B cell (primary cell): ENCODE data around the gene KLF7. TPM values are rescaled to one million over a fixed set of nuclear protein-coding genes. Genes with fewer than 3 reads are reported as not detected.
A peak's percentile ranks its signal among the peaks of the same experiment; 100 is the strongest.

ENCODE experiments used
- ATAC-seq: fragments of 200-7000 bp; cut with Tn5 transposase; one replicate; pipeline ENCODE4 v1.10.0; 2021; ENCODE audit warnings: low read depth, mild to moderate bottlenecking, moderate number of reproducible peaks, moderate library complexity
- CTCF ChIA-PET: fragments of 350-600 bp; sonication (Branson Sonifier 250); formaldehyde crosslinking; loops from one replicate; lab custom pipeline; 2021; ENCODE audit warnings: antibody characterized with exemption, inconsistent platforms; lab: Charles Lee
- POLR2A ChIA-PET: fragments of 350-600 bp; sonication (Branson Sonifier 250); formaldehyde crosslinking; loops from one replicate; lab custom pipeline; 2021; ENCODE audit warnings: antibody characterized with exemption; lab: Charles Lee
- DNase-seq: peaks from one replicate; pipeline ENCODE4 v3.0.0; 2013
- H2AFZ ChIP-seq: 2 replicates; pipeline ENCODE4 v1.6.1; 2012; ENCODE audit warnings: mild to moderate bottlenecking, low read depth, low read length; ENCODE audit not compliant: insufficient read depth, poor library complexity, severe bottlenecking
- H3K27ac ChIP-seq, 2 donors: 1 replicate in 1 of 2; 2 replicates in 1 of 2; pipeline ENCODE4 v1.5.1; 2012 to 2013; ENCODE audit warnings: low read length in 2 of 2, mild to moderate bottlenecking in 2 of 2, moderate library complexity in 1 of 2
- H3K27me3 ChIP-seq, 4 experiments: fragments of 200-600 bp in 1 of 4; sonication (generic) in 1 of 4; replicated peaks in 1 of 4; 1 replicate in 2 of 4; 2 replicates in 2 of 4; pipeline versions ENCODE4 v1.6.1 to v1.7.0; 2013 to 2016; ENCODE audit warnings: low read length in 3 of 4, mild to moderate bottlenecking in 2 of 4, mixed read lengths in 1 of 4, moderate library complexity in 1 of 4; ENCODE audit not compliant: insufficient read depth in 4 of 4, control insufficient read depth in 3 of 4; ENCODE audit errors: control extremely low read depth in 1 of 4
- H3K36me3 ChIP-seq, 2 experiments: replicated peaks in 1 of 2; 1 replicate in 1 of 2; 2 replicates in 1 of 2; pipeline versions ENCODE4 v1.6.1 to v1.7.1; 2013; ENCODE audit warnings: low read length in 1 of 2; ENCODE audit not compliant: insufficient read depth in 2 of 2, control insufficient read depth in 1 of 2; ENCODE audit errors: control extremely low read depth in 1 of 2, extremely low read depth in 1 of 2
- H3K4me1 ChIP-seq, 2 donors: fragments of 200-600 bp in 1 of 2; sonication (generic) in 1 of 2; 1 replicate in 1 of 2; 2 replicates in 1 of 2; pipeline versions ENCODE4 v1.5.1 to v1.6.1; 2013 to 2017; ENCODE audit warnings: low read length in 2 of 2; ENCODE audit not compliant: control insufficient read depth in 2 of 2, insufficient read depth in 2 of 2
- H3K4me2 ChIP-seq: replicated peaks from 2 replicates; pipeline ENCODE3; 2012; ENCODE audit warnings: mild to moderate bottlenecking, low read depth, low read length; ENCODE audit not compliant: poor library complexity, severe bottlenecking
- H3K4me3 ChIP-seq, 5 experiments: fragments of 200-600 bp in 1 of 5; sonication (generic) in 1 of 5; 1 replicate in 3 of 5; 2 replicates in 2 of 5; pipeline versions ENCODE4 v1.5.1 to v1.7.0; 2011 to 2016; ENCODE audit warnings: low read length in 4 of 5, mild to moderate bottlenecking in 4 of 5, low read depth in 2 of 5, control low read depth in 1 of 5, moderate library complexity in 1 of 5; ENCODE audit not compliant: insufficient read depth in 1 of 5; ENCODE audit errors: control extremely low read depth in 1 of 5, extremely low read depth in 1 of 5
- H3K79me2 ChIP-seq: fragments of 200-600 bp; sonication (generic); one replicate; pipeline ENCODE4 v1.6.0; 2016; ENCODE audit warnings: low read length; ENCODE audit not compliant: control insufficient read depth, insufficient read depth
- H3K9ac ChIP-seq: fragments of 200-600 bp; sonication (generic); 2 replicates; pipeline ENCODE4 v1.6.1; 2017; ENCODE audit warnings: mild to moderate bottlenecking, low read length, moderate library complexity
- H3K9me3 ChIP-seq, 3 donors: one replicate each; pipeline versions ENCODE4 v1.6.1 to v1.7.1; 2013; ENCODE audit warnings: low read length in 2 of 3; ENCODE audit not compliant: control insufficient read depth in 2 of 3, insufficient read depth in 1 of 3; ENCODE audit errors: control extremely low read depth in 1 of 3
- H4K20me1 ChIP-seq: 2 replicates; pipeline ENCODE4 v1.6.0; 2012; ENCODE audit warnings: mild to moderate bottlenecking, low read length; ENCODE audit not compliant: insufficient read depth, control insufficient read depth, poor library complexity, severe bottlenecking
- H3K27ac Mint-ChIP-seq: one replicate; pipeline ENCODE4 v1.8.0; 2021; ENCODE audit warnings: mixed read lengths
- H3K27me3 Mint-ChIP-seq: one replicate; pipeline ENCODE4 v1.8.0; 2021; ENCODE audit warnings: mixed read lengths
- H3K4me1 Mint-ChIP-seq: one replicate; pipeline ENCODE4 v1.8.0; 2021; ENCODE audit warnings: mixed read lengths
- H3K4me3 Mint-ChIP-seq: one replicate; pipeline ENCODE4 v1.8.0; 2021; ENCODE audit warnings: mixed read lengths
- H3K9me3 Mint-ChIP-seq: one replicate; pipeline ENCODE4 v1.8.0; 2022; ENCODE audit warnings: mixed read lengths; ENCODE audit not compliant: insufficient read depth
- CTCF ChIP-seq: fragments of 200-600 bp; IDR thresholded peaks from one replicate; pipeline ENCODE4 v1.8.0; 2022; ENCODE audit warnings: antibody characterized with exemption, mild to moderate bottlenecking
- EZH2 ChIP-seq: IDR thresholded peaks from 2 replicates; pipeline ENCODE4 v1.6.1; 2012; ENCODE audit warnings: borderline replicate concordance, low read depth, mild to moderate bottlenecking, moderate library complexity, low read length; ENCODE audit not compliant: insufficient read depth, poor library complexity, severe bottlenecking
- whole genome bisulfite sequencing: methylation state at CpG from one replicate; pipeline ENCODE4 v1.1.5; 2013; ENCODE audit warnings: missing lambda C conversion rate; ENCODE audit not compliant: insufficient coverage; 5-methylcytosine and 5-hydroxymethylcytosine counted together
- intact Hi-C: fragments of 100-400 bp; cut with micrococcal nuclease; formaldehyde crosslinking; loops from one replicate; pipeline ENCODE4 v1.10.0; 2022
- polyA plus RNA-seq: library from polyadenylated mRNA; depleted of rRNA; stranded (reverse); fragments of >200 nt; gene quantifications from 2 replicates; pipeline ENCODE4 v1.2.3, GENCODE V29; 2012
- total RNA-seq, 2 donors: library from RNA; stranded (reverse); fragments of 120-200 nt in 1 of 2; gene quantifications; 1 replicate in 1 of 2; 2 replicates in 1 of 2; pipeline versions ENCODE4 v1.2.3 to v1.2.4, GENCODE V29; 2013 to 2022

The KLF7 gene
- total and polyA plus RNA-seq, 2 donors (not counting 1 experiment from before 2014, with no cell fraction given) = 46.2 to 93.2 TPM

GRCh38 chr2:207153266-207153975, 12.3 kb downstream of the KLF7 start:
- intact Hi-C loops = loop anchor here (1.0 kb wide), 1 partner anchor 9 kb away; no protein-coding TSS in a partner anchor

More at GRCh38 chr2:207153266-207153975, 12.3 kb downstream of the KLF7 start:
- ATAC-seq = no peak
- H3K4me3 Mint-ChIP-seq = peak overlapping the region; percentile 0
- no peak for TF ChIP-seq CTCF
- TF ChIP-seq EZH2 = no peak
- Histone ChIP-seq H2AFZ (no peak overlapping the region), H3K9me3 (no peaks in the 10 kb centered on the region), H3K79me2 (peaks cover 86% of the 10 kb centered on the region), H3K36me3 (peaks cover 0 to 1% of the 10 kb centered on the region in 2 experiments), H3K9ac (no peak overlapping the region), H3K4me2 (no peak overlapping the region), H3K27ac (peak overlapping the region in 1 of 2 donors; percentile 53), H4K20me1 (peaks cover 28% of the 10 kb centered on the region), H3K27me3 (no peaks in the 10 kb centered on the region), H3K4me3 (no peak overlapping the region), H3K4me1 (peaks cover 72 to 78% of the 10 kb centered on the region in 2 donors)
- ChIA-PET CTCF (interaction anchor here (0.6 to 1.2 kb wide), 3 partner anchors 11 to 200 kb away, joined by 3 to 4 read pairs (median 3); no protein-coding TSS in a partner anchor), POLR2A (interaction anchor here (0.7 to 1.4 kb wide), 2 partner anchors 10 to 11 kb away, joined by 3 to 4 read pairs; no protein-coding TSS in a partner anchor)
- no peaks in the 10 kb centered on the region for H3K27me3 Mint-ChIP-seq
- DNase-seq = no peak
- H3K27ac Mint-ChIP-seq = peak overlapping the region; percentile 21
- peaks cover 87% of the 10 kb centered on the region for H3K4me1 Mint-ChIP-seq
- no peaks in the 10 kb centered on the region for H3K9me3 Mint-ChIP-seq
- WGBS = no CpG with 5 or more reads among the region's 1 CpG
